ENCODE measurements around the gene COL8A2.

Gene COL8A2

DNA sequence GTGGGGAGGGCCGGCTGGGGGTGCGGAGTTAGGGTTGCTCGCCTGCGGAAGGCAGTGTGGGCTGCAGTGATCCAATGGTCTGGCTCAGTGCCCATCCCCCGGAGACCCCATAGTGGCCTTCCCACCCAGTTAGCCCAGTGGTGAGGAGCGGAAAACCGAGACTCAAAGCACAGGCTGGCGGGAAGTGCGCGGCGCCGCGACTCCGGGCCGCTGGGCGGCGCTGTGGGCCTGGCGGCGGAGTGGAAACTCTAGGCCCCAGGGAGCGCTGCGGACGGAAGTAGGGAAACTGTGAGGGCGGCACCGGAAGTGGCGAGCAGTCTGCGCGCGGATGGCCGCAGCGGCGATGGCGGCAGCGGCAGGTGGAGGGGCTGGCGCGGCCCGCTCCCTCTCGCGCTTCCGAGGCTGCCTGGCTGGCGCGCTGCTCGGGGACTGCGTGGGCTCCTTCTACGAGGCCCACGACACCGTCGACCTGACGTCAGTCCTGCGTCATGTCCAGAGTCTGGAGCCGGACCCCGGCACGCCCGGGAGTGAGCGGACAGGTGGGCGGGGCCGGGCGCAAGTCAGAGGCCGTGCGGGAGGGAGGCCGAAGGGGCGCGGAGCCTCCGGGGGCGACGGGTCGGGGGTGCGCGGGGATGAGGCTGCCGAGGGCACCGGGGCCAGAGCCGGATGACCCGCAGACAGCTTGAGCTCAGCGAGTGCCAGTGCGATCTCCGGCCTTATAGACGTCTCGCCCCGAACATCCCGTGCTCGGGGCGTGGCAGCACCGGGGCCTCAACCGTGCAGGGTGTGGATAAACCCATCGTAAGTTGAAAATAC is 36.2 kb downstream of the COL8A2 start, which contains the start of gene ADPRS:
Gene ADPRS (plus strand): TSS at position 316 of the 816 bp plus-strand sequence. CDS start 13 bp downstream, at position 329.
- peak; percentile 82 for DNase-seq

GRCh38 chr1:36088265-36088576 is 36.8 kb downstream of the COL8A2 start:
- no peak for DNase-seq

GRCh38 chr1:36087233-36088123 is 37.5 kb downstream of the COL8A2 start:
- no peak for DNase-seq

- no peak for DNase-seq
Observed at GRCh38 chr1:36086529-36087232, 38.3 kb downstream of the COL8A2 start.

DNA sequence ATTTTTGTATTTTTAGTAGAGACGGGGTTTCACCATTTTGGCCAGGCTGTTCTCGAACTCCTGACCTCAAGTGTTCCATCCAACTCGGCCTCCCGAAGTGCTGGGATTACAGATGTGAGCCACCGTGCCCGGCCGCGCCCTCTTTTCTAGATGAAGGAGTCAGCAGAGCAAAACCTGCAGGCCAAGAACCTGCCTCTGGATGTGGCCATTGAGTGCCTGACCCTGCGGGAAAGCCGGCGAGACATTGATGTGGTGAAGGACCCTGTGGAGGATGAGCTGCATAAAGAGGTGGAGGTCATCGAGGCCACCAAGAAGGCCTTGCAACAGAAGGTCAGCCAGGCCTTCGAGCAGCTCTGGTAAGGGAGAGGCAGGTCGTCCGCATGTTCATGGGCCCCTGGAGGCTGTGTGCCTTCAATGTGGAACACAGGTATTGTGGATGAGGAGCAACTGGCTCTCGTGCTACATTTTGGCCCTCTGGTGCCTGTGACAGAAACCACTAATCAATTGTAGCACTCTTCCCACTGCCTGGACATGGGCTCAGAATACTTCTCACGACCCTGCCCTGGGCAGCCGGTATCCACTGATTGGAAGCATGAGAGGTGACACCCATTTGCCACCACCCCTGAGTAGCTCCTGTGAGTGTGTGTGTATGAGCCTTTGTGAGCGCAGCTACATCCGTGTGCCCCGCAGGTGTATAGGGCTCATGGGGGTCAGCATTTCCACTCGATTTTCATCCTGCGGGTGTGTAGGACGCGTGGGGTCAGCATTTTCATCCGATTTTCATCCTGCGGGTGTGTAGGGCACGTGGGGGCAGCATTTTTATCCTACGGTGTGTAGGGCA is 39.1 kb downstream of the COL8A2 start:
- no peak for DNase-seq

GRCh38 chr1:36085126-36085525 is 39.9 kb downstream of the COL8A2 start:
- no peak for DNase-seq

- DNase-seq: no peak
Observed at GRCh38 chr1:36084497-36085115, 40.4 kb downstream of the COL8A2 start.

GRCh38 chr1:36083635-36084496 is 41.2 kb downstream of the COL8A2 start, which contains the start of gene TEKT2:
Gene TEKT2, plus strand, starts transcription at chr1:36084094. Its CDS starts 828 bp downstream, at chr1:36084922.
- no peak for DNase-seq

GRCh38 chr1:36083219-36083618 is 41.8 kb downstream of the COL8A2 start:
- DNase-seq: no peak

GRCh38 chr1:36081926-36082485 is 43.0 kb downstream of the COL8A2 start:
- no peak for DNase-seq

GRCh38 chr1:36080801-36081200 is 44.2 kb downstream of the COL8A2 start:
- no peak for DNase-seq

- no peak for DNase-seq
Observed at GRCh38 chr1:36080236-36080635, 44.8 kb downstream of the COL8A2 start.

GRCh38 chr1:36076979-36077573 is 47.9 kb downstream of the COL8A2 start:
- DNase-seq: no peak

GRCh38 chr1:36070349-36070748 is 54.7 kb downstream of the COL8A2 start:
- DNase-seq: no peak

- DNase-seq: no peak
Observed at GRCh38 chr1:36068866-36069265, 56.2 kb downstream of the COL8A2 start.

GRCh38 chr1:36067871-36068270 is 57.2 kb downstream of the COL8A2 start:
- DNase-seq: no peak

GRCh38 chr1:36062315-36062714 is 62.7 kb downstream of the COL8A2 start:
- no peak for DNase-seq

- DNase-seq: no peak
Observed at GRCh38 chr1:36055706-36056105, 69.3 kb downstream of the COL8A2 start.

- DNase-seq: no peak
Observed at GRCh38 chr1:36053978-36054377, 71.0 kb downstream of the COL8A2 start.

- DNase-seq: no peak
Observed at GRCh38 chr1:36051821-36052220, 73.2 kb downstream of the COL8A2 start.

All from activated gamma-delta T cell (primary cell).